GM12878 (cell line): ENCODE data around the gene SRGAP1.

ENCODE experiments used
- CTCF ChIP-seq, 3 experiments: IDR thresholded peaks in 2 of 3; conservative IDR thresholded peaks in 1 of 3; 2 replicates each; pipeline ENCODE4 v1.5.1; 2011; ENCODE audit warnings: low read depth in 3 of 3, low read length in 3 of 3, mild to moderate bottlenecking in 3 of 3, control low read depth in 2 of 3, moderate library complexity in 2 of 3, inconsistent platforms in 1 of 3, mixed read lengths in 1 of 3; ENCODE audit not compliant: control insufficient read depth in 2 of 3, insufficient read depth in 1 of 3; ENCODE audit errors: extremely low read depth in 1 of 3
- ETV6 ChIP-seq, 2 experiments: fragments of 450-650 bp in 1 of 2; IDR thresholded peaks in 1 of 2; conservative IDR thresholded peaks in 1 of 2; 2 replicates each; pipeline ENCODE4 v1.6.1; 2014; ENCODE audit warnings: antibody characterized with exemption in 1 of 2, borderline replicate concordance in 1 of 2, low read depth in 1 of 2, mild to moderate bottlenecking in 1 of 2, moderate library complexity in 1 of 2
- EZH2 ChIP-seq: IDR thresholded peaks from 2 replicates; pipeline ENCODE4 v1.6.1; 2012; ENCODE audit warnings: low read depth, mild to moderate bottlenecking, control low read depth, inconsistent platforms, low read length, borderline replicate concordance; ENCODE audit not compliant: control insufficient read depth
- GABPA ChIP-seq: IDR thresholded peaks from 2 replicates; pipeline ENCODE4 v1.6.1; 2014; ENCODE audit warnings: antibody characterized with exemption, low read depth, mild to moderate bottlenecking, inconsistent platforms
- IRF3 ChIP-seq: fragments of 450-650 bp; IDR thresholded peaks from 2 replicates; pipeline ENCODE4 v1.6.1; 2014; ENCODE audit warnings: mild to moderate bottlenecking
- MXI1 ChIP-seq: fragments of 150-350 bp; IDR thresholded peaks from 2 replicates; pipeline ENCODE4 v1.6.1; 2011; ENCODE audit warnings: low read depth, mild to moderate bottlenecking, inconsistent platforms, low read length, improper control_type of control experiment
- NFIC ChIP-seq: IDR thresholded peaks from 2 replicates; pipeline ENCODE4 v1.6.1; 2012; ENCODE audit warnings: low read depth, mild to moderate bottlenecking, inconsistent platforms, low read length, moderate library complexity
- POLR2AphosphoS5 ChIP-seq: IDR thresholded peaks from 2 replicates; pipeline ENCODE4 v1.6.1; 2011; ENCODE audit warnings: mild to moderate bottlenecking, low read length, inconsistent platforms
- RAD21 ChIP-seq: IDR thresholded peaks from 2 replicates; pipeline ENCODE4 v1.6.1; 2011; ENCODE audit warnings: mild to moderate bottlenecking, low read depth, low read length, moderate library complexity; ENCODE audit not compliant: insufficient read depth
- USF2 ChIP-seq: IDR thresholded peaks from 2 replicates; pipeline ENCODE4 v1.6.1; 2011; ENCODE audit warnings: low read depth, low read length, improper control_type of control experiment, borderline replicate concordance

GRCh38 chr12:64097366-64098105, 253.0 kb downstream of the SRGAP1 start:
- TF ChIP-seq POLR2AphosphoS5, result no peak
- no peak for TF ChIP-seq GABPA
- no peak for TF ChIP-seq MXI1
- no peak for TF ChIP-seq CTCF (IDR thresholded peaks at IDR 0.05 in 2 of 3, conservative IDR thresholded peaks at IDR 0.05 in 1 of 3; ENCODE audit: control insufficient read depth in 2 of 3, extremely low read depth in 1 of 3, insufficient read depth in 1 of 3, low read depth in 3 of 3, low read length in 3 of 3)
- TF ChIP-seq NFIC, result no peak
- TF ChIP-seq RAD21, result no peak
- TF ChIP-seq USF2, result no peak
- TF ChIP-seq EZH2, result no peak
- TF ChIP-seq ETV6 (conservative IDR thresholded peaks at IDR 0.05 in 1 of 2, IDR thresholded peaks at IDR 0.05 in 1 of 2; ENCODE audit: borderline replicate concordance in 1 of 2, low read depth in 1 of 2), result no peak
- TF ChIP-seq IRF3, result no peak
